Aorta (tissue), 5 donors: ENCODE data around the gene SIGLEC6. TPM values are rescaled to one million over a fixed set of nuclear protein-coding genes. Genes with fewer than 3 reads are reported as not detected.

Experiments
- ATAC-seq: fragments of 200-7000 bp; cut with Tn5 transposase; one replicate; pipeline ENCODE4 v1.9.1; 2022; ENCODE audit warnings: moderate library complexity; ENCODE audit not compliant: low FRiP score
- DNase-seq, 2 donors: peaks; one replicate each; pipeline ENCODE4 v3.0.0-alpha.2; 2020
- H3K27ac ChIP-seq, 2 donors: one replicate each; pipeline ENCODE4 v1.5.1; 2013; ENCODE audit warnings: low read length in 2 of 2, mild to moderate bottlenecking in 2 of 2, moderate library complexity in 2 of 2, control low read depth in 1 of 2, inconsistent platforms in 1 of 2, low read depth in 1 of 2
- H3K27me3 ChIP-seq, 2 donors: one replicate each; pipeline ENCODE4 v1.6.1; 2013; ENCODE audit warnings: control low read depth in 1 of 2, low read length in 1 of 2, mild to moderate bottlenecking in 1 of 2, moderate library complexity in 1 of 2; ENCODE audit not compliant: insufficient read depth in 2 of 2, control insufficient read depth in 1 of 2
- H3K36me3 ChIP-seq, 2 donors: one replicate each; pipeline ENCODE4 v1.6.1; 2013; ENCODE audit warnings: control low read depth in 1 of 2, low read length in 1 of 2, mild to moderate bottlenecking in 1 of 2; ENCODE audit not compliant: insufficient read depth in 2 of 2, control insufficient read depth in 1 of 2
- H3K4me1 ChIP-seq, 2 donors: one replicate each; pipeline ENCODE4 v1.6.1; 2013; ENCODE audit warnings: low read length in 2 of 2, control low read depth in 1 of 2, mild to moderate bottlenecking in 1 of 2, moderate library complexity in 1 of 2; ENCODE audit not compliant: insufficient read depth in 2 of 2, control insufficient read depth in 1 of 2
- H3K4me3 ChIP-seq, 2 donors: one replicate each; pipeline ENCODE4 v1.5.1; 2013; ENCODE audit warnings: low read length in 2 of 2, control low read depth in 1 of 2, mild to moderate bottlenecking in 1 of 2
- H3K9me3 ChIP-seq: one replicate; pipeline ENCODE4 v1.6.1; 2013; ENCODE audit warnings: mild to moderate bottlenecking, low read length; ENCODE audit not compliant: control insufficient read depth
- WGBS, 2 donors: extraction: QIAGEN DNeasy Blood & Tissue Kit; methylation state at CpG; one replicate each; pipeline ENCODE4 v1.1.7; 2013; 5-methylcytosine and 5-hydroxymethylcytosine counted together
- intact Hi-C, 2 donors: fragments of 100-400 bp; cut with DNase I; formaldehyde crosslinking; loops; one replicate each; pipeline versions ENCODE4 v1.14.2 to v1.15.0; 2022
- polyA plus RNA-seq, 2 donors: library from polyadenylated mRNA; stranded (reverse); fragments of 200-250 nt; gene quantifications; one replicate each; pipeline ENCODE4 v1.2.3, GENCODE V29; 2013
- total RNA-seq, 2 donors: library from RNA; stranded (reverse); fragmentation: NEBNext Ultra II Directional; extraction: Animal tissue kit (Norgen Biotek cat#: 25700); gene quantifications; one replicate each; pipeline ENCODE4 v1.2.1, GENCODE V29; 2021
- donor health status: healthy with polysubstance abuse.
- donor health status: Bipolar disorder and iron deficiency.
- donor health status: DM: no; HTN: no; CAD: no.
- donor health status: DM: no; HTN: no; CAD: no.
- donor health status: DM: yes; HTN: yes; CAD: no.

The SIGLEC6 gene
- total and polyA plus RNA-seq, 4 donors = 0.52 to 2.9 TPM; not detected in 2

DNA sequence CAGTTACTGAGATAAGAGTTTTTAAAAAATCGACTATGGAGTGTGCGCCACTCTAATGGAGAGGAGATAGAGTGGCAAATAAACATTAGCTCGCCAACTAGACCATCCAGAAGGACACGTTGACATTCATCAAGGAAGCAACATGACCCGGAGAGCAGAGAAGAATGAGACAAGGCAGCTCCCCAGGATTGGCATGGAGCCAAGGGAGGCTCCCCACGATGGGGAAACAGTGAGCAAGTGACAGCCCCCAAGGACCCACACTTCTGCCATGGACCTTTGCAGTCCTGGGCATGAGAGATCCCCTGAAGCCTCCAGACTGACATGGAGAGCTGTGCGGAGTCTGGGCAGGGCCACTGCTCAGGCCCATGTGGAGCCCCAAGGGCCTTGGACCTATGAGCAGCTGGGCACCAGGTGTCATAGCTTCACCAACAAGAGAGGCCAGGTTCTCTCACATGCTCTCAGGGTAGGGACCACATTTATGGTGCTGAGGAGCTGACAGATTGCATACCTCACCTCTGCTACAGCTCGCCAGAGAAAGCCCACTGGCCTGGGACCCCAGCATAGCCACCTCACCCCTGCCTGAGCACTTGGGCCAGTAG is 6.7 kb downstream of the SIGLEC6 start:
- no peaks in the 10 kb centered on the region for H3K4me1 ChIP-seq
- intact Hi-C loops = no loop called here
- H3K36me3 ChIP-seq = no peaks in the 10 kb centered on the region
- no peak overlapping the region for H3K27ac ChIP-seq
- H3K27me3 ChIP-seq = no peaks in the 10 kb centered on the region
- no peak for ATAC-seq
- DNase-seq = no peak
- no peaks in the 10 kb centered on the region for H3K9me3 ChIP-seq
- WGBS, 2 donors = 72 to 73% methylated on average over 8 of the region's 8 CpGs
- H3K4me3 ChIP-seq = no peak overlapping the region

DNA sequence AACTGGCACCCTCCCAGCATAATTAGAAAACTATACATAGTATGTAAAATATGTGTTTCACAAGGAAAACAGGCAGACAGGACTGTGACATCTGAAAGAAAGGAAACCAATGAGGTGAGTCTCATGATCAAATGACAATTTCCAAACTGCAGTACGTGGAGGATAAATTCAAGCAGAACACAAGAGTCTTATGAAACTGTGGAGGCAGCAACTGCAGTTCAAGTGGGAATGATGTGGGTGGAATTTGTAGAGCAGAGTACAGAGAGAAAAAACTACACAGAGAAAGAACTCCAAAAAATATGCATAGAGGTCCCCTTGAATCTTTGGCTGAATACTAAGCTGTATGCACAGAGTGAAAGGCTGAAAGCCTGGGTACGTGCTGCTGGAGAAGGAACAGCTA is 9.7 kb downstream of the SIGLEC6 start:
- Histone ChIP-seq H3K4me1 (no peaks in the 10 kb centered on the region), H3K27ac (no peak overlapping the region), H3K36me3 (no peaks in the 10 kb centered on the region), H3K4me3 (no peak overlapping the region), H3K9me3 (peaks cover 3% of the 10 kb centered on the region), H3K27me3 (no peaks in the 10 kb centered on the region)
- DNase-seq = no peak
- 54 to 65% methylated on average over 2 of the region's 2 CpGs for WGBS, 2 donors
- intact Hi-C loops = no loop called here
- ATAC-seq = no peak

DNA sequence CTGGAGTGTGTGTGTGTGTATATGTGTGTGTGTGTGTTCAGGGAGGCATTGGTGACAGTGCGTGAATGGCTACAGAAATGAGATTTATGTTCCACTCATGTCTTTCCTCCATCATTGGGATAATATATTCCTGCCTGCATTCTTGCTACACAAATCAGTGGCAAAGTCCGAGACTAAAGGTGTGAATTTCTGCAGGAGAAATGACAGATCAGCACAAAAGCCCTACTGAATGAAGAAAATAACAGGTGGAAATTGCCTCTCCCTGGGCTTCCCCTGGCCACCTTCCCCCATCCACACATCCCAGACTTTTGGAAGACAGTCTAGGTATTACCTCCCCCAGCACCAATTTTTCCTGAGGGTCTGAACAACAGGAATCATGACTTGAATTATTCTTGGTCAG is 10.1 kb downstream of the SIGLEC6 start:
- WGBS, 2 donors = 69 to 75% methylated on average over 2 of the region's 2 CpGs
- H3K27me3 ChIP-seq = no peaks in the 10 kb centered on the region
- ATAC-seq = no peak

DNA sequence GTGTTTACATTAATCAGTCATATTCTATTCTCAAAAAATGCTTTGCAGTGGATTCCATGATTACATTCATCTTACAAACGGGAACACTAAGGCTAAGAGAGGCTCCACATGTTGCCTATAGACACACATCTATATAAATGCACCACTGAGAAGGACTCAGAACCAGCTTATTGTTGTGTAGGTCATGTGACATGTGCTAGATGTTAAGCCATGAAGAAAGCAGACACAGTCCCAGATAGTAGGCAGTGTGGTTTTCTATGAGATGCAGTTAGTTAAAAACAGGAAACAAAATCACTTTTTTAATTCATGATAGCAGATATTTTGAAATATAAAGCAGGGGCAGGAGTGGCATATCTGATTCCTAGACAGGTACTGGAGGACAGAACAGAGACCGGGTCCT is 10.7 kb downstream of the SIGLEC6 start:
- Histone ChIP-seq H3K27ac (no peak overlapping the region), H3K27me3 (no peaks in the 10 kb centered on the region), H3K9me3 (peaks cover 3% of the 10 kb centered on the region), H3K4me1 (no peaks in the 10 kb centered on the region), H3K36me3 (no peaks in the 10 kb centered on the region), H3K4me3 (no peak overlapping the region)
- no peak for DNase-seq
- 52 to 53% methylated on average over 2 of the region's 2 CpGs for WGBS, 2 donors
- intact Hi-C loops = no loop called here
- ATAC-seq = no peak

More for the DNA sequence above, 10.1 kb downstream of the SIGLEC6 start:
- intact Hi-C loops = no loop called here
- Histone ChIP-seq H3K4me3 (no peak overlapping the region), H3K27ac (no peak overlapping the region), H3K9me3 (peaks cover 3% of the 10 kb centered on the region), H3K36me3 (no peaks in the 10 kb centered on the region), H3K4me1 (no peaks in the 10 kb centered on the region)
- DNase-seq = no peak

DNA sequence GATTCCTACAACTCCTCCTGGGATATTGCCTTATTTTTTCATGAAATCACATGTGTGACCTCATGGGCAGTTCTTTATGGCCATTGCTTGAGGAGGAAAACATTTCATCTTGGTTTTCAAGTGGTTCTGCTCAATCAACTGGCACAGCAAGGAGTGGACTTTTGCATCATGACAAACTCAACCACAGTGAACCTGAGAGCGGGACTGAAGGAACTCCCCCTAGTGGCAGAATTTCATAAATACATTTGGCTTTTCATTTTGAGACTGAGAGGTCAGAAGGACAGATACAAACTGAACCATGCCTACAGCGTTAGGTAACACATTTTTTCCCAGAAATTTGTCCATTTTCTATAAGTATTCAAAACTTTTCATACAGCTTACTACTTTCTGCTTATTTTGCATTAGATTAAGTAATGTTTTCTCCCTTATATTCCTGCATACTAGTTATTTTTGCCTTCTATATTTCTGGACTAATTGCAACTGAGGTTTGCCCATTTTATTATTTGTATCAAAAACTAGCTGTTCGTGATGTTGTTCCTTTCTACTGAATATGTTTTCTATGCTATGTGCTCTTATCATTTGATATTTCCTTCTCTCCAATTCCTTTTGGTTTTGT is 16.5 kb downstream of the SIGLEC6 start:
- Histone ChIP-seq H3K9me3 (peaks cover 3% of the 10 kb centered on the region), H3K27ac (no peak overlapping the region), H3K36me3 (no peaks in the 10 kb centered on the region), H3K4me1 (no peaks in the 10 kb centered on the region), H3K4me3 (no peak overlapping the region), H3K27me3 (no peaks in the 10 kb centered on the region)
- no peak for DNase-seq
- 7 to 15% methylated on average over 3 of the region's 3 CpGs for WGBS, 2 donors
- intact Hi-C loops = no loop called here
- no peak for ATAC-seq

DNA sequence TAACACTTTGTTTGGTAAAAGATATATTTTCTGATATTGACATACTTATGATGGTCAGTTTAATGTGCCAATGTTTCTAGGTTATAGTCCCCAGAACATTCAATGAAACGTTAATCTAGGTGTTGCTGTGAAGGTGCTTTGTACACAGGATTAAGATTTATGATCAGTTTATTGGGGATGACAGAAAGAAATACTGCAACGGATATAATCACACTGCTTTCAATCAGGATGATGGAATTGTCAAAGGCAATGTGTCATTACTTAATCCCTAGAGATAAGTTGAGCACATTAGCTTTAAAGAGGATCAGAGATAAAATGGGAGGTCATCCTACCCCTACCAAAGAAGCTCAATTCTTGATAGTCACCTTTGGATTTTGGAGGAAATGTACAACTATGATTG is 17.5 kb downstream of the SIGLEC6 start:
- intact Hi-C loops = no loop called here
- Histone ChIP-seq H3K4me3 (no peak overlapping the region), H3K27ac (no peak overlapping the region), H3K36me3 (no peaks in the 10 kb centered on the region), H3K27me3 (no peaks in the 10 kb centered on the region), H3K4me1 (no peaks in the 10 kb centered on the region), H3K9me3 (peaks cover 3% of the 10 kb centered on the region)
- no peak for ATAC-seq
- no peak for DNase-seq
- WGBS, 2 donors = 29 to 37% methylated on average over 2 of the region's 2 CpGs

DNA sequence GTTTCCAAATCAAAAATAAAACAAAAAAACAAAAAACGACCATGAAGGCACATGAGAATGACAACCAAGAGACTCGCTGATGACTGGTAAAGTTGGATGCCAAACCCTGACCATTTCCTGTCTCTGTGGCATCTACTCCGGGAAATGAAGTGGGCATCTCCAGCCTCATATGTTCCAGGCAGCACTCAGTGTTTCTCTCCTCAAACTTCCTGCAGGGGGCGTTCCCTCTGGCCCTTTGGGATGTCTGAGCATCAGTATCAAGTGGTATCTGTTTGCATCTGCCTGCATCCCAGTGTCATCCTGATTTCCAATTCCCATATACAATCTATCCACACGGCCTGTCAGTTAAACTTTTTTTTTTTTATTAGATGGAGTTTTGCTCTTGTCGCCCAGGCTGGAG is 20.1 kb downstream of the SIGLEC6 start:
- ATAC-seq (no peak), DNase-seq (no peak)
- intact Hi-C loops = no loop called here
- no peaks in the 10 kb centered on the region for H3K36me3 ChIP-seq
- H3K4me1 ChIP-seq = no peaks in the 10 kb centered on the region
- no peak overlapping the region for H3K4me3 ChIP-seq
- H3K9me3 ChIP-seq = no peaks in the 10 kb centered on the region
- H3K27me3 ChIP-seq = no peaks in the 10 kb centered on the region
- WGBS, 2 donors = 11 to 15% methylated on average over 6 of the region's 6 CpGs
- no peak overlapping the region for H3K27ac ChIP-seq

DNA sequence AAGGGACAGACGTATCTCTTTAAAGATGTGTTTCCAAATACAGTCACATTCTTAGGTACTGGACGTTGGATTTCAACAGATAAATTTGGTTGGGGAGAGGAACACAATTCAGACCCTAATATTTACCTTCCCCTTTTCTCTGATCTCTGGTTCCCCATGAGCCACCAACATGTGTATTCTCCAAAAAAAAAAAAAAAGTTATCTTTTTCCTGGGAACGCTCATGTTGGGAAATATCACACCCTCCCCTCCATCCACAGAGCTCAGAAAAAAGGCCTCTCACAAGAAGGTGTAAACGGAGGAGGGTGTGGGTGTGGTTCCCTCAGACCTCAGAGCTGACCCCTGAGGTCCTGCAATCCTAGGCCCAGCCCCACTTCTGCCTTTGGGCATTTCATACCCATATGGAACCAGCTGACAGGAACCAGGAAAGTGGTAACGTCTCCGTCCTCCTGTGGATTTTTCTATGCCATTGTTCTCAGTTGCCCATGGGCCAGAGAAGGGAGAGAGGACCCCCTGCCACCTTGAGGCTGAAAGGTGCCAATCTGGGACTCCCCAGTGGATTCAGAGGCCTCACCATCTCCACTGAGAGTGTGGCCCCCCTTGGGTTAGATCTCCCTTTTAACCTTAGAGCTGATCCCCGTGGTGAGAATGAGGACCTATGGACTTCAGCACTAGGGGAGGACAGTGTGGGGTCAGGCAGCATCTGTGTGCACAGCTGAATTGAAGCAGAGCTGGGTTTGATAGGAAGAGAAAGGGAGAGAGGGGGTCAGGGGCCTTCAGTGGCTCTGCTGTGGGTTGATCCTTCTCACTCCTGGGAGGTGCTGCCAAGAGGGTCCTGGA is 21.4 kb downstream of the SIGLEC6 start:
- ATAC-seq (no peak), DNase-seq (no peak)
- H3K4me3 ChIP-seq = no peak overlapping the region
- no peaks in the 10 kb centered on the region for H3K27me3 ChIP-seq
- no peaks in the 10 kb centered on the region for H3K36me3 ChIP-seq
- H3K4me1 ChIP-seq = no peaks in the 10 kb centered on the region
- no peak overlapping the region for H3K27ac ChIP-seq
- intact Hi-C loops = no loop called here
- 44 to 47% methylated on average over 7 of the region's 7 CpGs for WGBS, 2 donors
- H3K9me3 ChIP-seq = no peaks in the 10 kb centered on the region
